Hematopoietic multipotent progenitor cell treated with erythropoietin and hydrocortisone succinate and interleukin-3 and kit ligand, for 4 days (in vitro differentiated cells): Measurements from ENCODE around the gene LCLAT1.

Source experiments
- DNase-seq: peaks from one replicate; pipeline ENCODE4 v3.0.0-alpha.2; 2015

LCLAT1 gene

GRCh38 chr2:30527411-30527810 is 80.4 kb downstream of the LCLAT1 start:
- no peak for DNase-seq

GRCh38 chr2:30527859-30528258 is 80.8 kb downstream of the LCLAT1 start:
- no peak for DNase-seq

- DNase-seq = no peak
These were observed 83.3 kb downstream of the LCLAT1 start for GRCh38 chr2:30530346-30530745.

- DNase-seq = peak; percentile 36
These were observed 94.6 kb downstream of the LCLAT1 start for GRCh38 chr2:30541680-30542079.

- DNase-seq = no peak
These were observed 98.8 kb downstream of the LCLAT1 start for GRCh38 chr2:30545875-30546274.

GRCh38 chr2:30548386-30548785 is 101.3 kb downstream of the LCLAT1 start:
- DNase-seq = no peak

GRCh38 chr2:30549096-30549495 is 102.0 kb downstream of the LCLAT1 start:
- no peak for DNase-seq

GRCh38 chr2:30559544-30560275 is 112.7 kb downstream of the LCLAT1 start:
- DNase-seq = no peak

- DNase-seq = peak; percentile 17
These were observed 114.3 kb downstream of the LCLAT1 start for GRCh38 chr2:30561349-30561748.

GRCh38 chr2:30565851-30566358 is 118.9 kb downstream of the LCLAT1 start:
- DNase-seq = no peak

GRCh38 chr2:30566631-30567030 is 119.6 kb downstream of the LCLAT1 start:
- DNase-seq = no peak

GRCh38 chr2:30567317-30567716 is 120.3 kb downstream of the LCLAT1 start:
- no peak for DNase-seq

GRCh38 chr2:30569946-30570345 is 122.9 kb downstream of the LCLAT1 start:
- DNase-seq = no peak

- DNase-seq = no peak
These were observed 130.1 kb downstream of the LCLAT1 start for GRCh38 chr2:30577151-30577550.

GRCh38 chr2:30580391-30580790 is 133.3 kb downstream of the LCLAT1 start:
- peak; percentile 23 for DNase-seq

GRCh38 chr2:30582521-30582920 is 135.5 kb downstream of the LCLAT1 start:
- no peak for DNase-seq

GRCh38 chr2:30583204-30583749 is 136.2 kb downstream of the LCLAT1 start:
- DNase-seq = peak; percentile 31

GRCh38 chr2:30584116-30584515 is 137.1 kb downstream of the LCLAT1 start:
- peak; percentile 28 for DNase-seq

- DNase-seq = no peak
These were observed 141.9 kb downstream of the LCLAT1 start for GRCh38 chr2:30588994-30589393.

GRCh38 chr2:30590407-30590806 is 143.4 kb downstream of the LCLAT1 start:
- no peak for DNase-seq

- DNase-seq = no peak
These were observed 144.1 kb downstream of the LCLAT1 start for GRCh38 chr2:30591186-30591585.

- no peak for DNase-seq
These were observed 154.3 kb downstream of the LCLAT1 start for GRCh38 chr2:30601375-30601774.

- no peak for DNase-seq
These were observed 158.2 kb downstream of the LCLAT1 start for GRCh38 chr2:30605197-30605596.

- peak; percentile 38 for DNase-seq
These were observed 161.6 kb downstream of the LCLAT1 start for GRCh38 chr2:30608643-30609042.

GRCh38 chr2:30611583-30611982 is 164.5 kb downstream of the LCLAT1 start:
- peak; percentile 13 for DNase-seq
